IMR-90 (cell line): ENCODE measurements around the gene NFIA. TPM values are rescaled to one million over a fixed set of nuclear protein-coding genes. Genes with fewer than 3 reads are reported as not detected.

ENCODE experiments used
- ATAC-seq: fragments of 200-7000 bp; cut with Tn5 transposase; 2 replicates; pipeline ENCODE4 v1.9.1; 2020; ENCODE audit warnings: low read depth, mild to moderate bottlenecking, moderate library complexity
- BruUV-seq: library from RNA; stranded (reverse); fragments of 400-500 nt; replicated peaks from 2 replicates; lab custom pipeline; 2021; lab: Mats Ljungman, UMichigan
- CTCF ChIA-PET: fragments of 300-600 bp; formaldehyde crosslinking; extraction: SDS; loops from one replicate; lab custom pipeline; 2021; ENCODE audit warnings: antibody characterized with exemption; lab: Yijun Ruan, JAX
- POLR2A ChIA-PET: fragments of 300-600 bp; sonication (Branson Sonifier 250); formaldehyde crosslinking; loops from one replicate; lab custom pipeline; 2022; ENCODE audit warnings: antibody characterized with exemption; ENCODE audit not compliant: unreplicated experiment; lab: Charles Lee
- DNase-seq: peaks from one replicate; pipeline ENCODE4 v3.0.0; 2013
- H2AFZ ChIP-seq: replicated peaks from 2 replicates; pipeline ENCODE3; 2013; ENCODE audit warnings: low read length, mild to moderate bottlenecking; ENCODE audit not compliant: poor library complexity
- H2AK5ac ChIP-seq: 2 replicates; pipeline ENCODE4 v1.6.1; 2013; ENCODE audit warnings: low read depth, low read length, inconsistent platforms
- H2AK9ac ChIP-seq: replicated peaks from 2 replicates; pipeline ENCODE3; 2013; ENCODE audit warnings: mild to moderate bottlenecking, low read depth, low read length, moderate library complexity; ENCODE audit not compliant: poor library complexity
- H2BK120ac ChIP-seq: 2 replicates; pipeline ENCODE4 v1.6.1; 2013; ENCODE audit warnings: low read depth, low read length, inconsistent platforms
- H2BK15ac ChIP-seq: 3 replicates; pipeline ENCODE4 v1.6.1; 2013; ENCODE audit warnings: low read depth, low read length, inconsistent platforms
- H2BK20ac ChIP-seq: 2 replicates; pipeline ENCODE4 v1.6.1; 2013; ENCODE audit warnings: low read depth, mild to moderate bottlenecking, inconsistent platforms, low read length, moderate library complexity
- H2BK5ac ChIP-seq: 2 replicates; pipeline ENCODE4 v1.6.1; 2013; ENCODE audit warnings: mild to moderate bottlenecking, low read depth, low read length, inconsistent platforms; ENCODE audit not compliant: poor library complexity, severe bottlenecking
- H3K14ac ChIP-seq: replicated peaks from 2 replicates; pipeline ENCODE4 v1.6.1; 2013; ENCODE audit warnings: low read depth, low read length, inconsistent platforms
- H3K18ac ChIP-seq: 2 replicates; pipeline ENCODE4 v1.6.1; 2013; ENCODE audit warnings: low read depth, low read length, control low read depth
- H3K23ac ChIP-seq: 2 replicates; pipeline ENCODE4 v1.6.1; 2013; ENCODE audit warnings: low read depth, low read length, inconsistent platforms
- H3K27ac ChIP-seq: 2 replicates; pipeline ENCODE4 v1.5.1; 2013; ENCODE audit warnings: mild to moderate bottlenecking, control low read depth, low read length; ENCODE audit not compliant: insufficient read depth
- H3K27me3 ChIP-seq: 2 replicates; pipeline ENCODE4 v1.6.1; 2013; ENCODE audit warnings: low read length; ENCODE audit not compliant: control insufficient read depth, insufficient read depth
- H3K36me3 ChIP-seq: 2 replicates; pipeline ENCODE4 v1.6.1; 2013; ENCODE audit warnings: low read length, mixed read lengths; ENCODE audit not compliant: control insufficient read depth, insufficient read depth
- H3K4ac ChIP-seq: 2 replicates; pipeline ENCODE4 v1.6.1; 2013; ENCODE audit warnings: low read depth, low read length, inconsistent platforms
- H3K4me1 ChIP-seq: 2 replicates; pipeline ENCODE4 v1.6.1; 2013; ENCODE audit warnings: low read length, mixed read lengths; ENCODE audit not compliant: control insufficient read depth, insufficient read depth
- H3K4me2 ChIP-seq: 2 replicates; pipeline ENCODE4 v1.6.1; 2013; ENCODE audit warnings: low read depth, mild to moderate bottlenecking, control low read depth, low read length, moderate library complexity
- H3K4me3 ChIP-seq: 2 replicates; pipeline ENCODE4 v1.5.1; 2013; ENCODE audit warnings: low read depth, mild to moderate bottlenecking, control low read depth, low read length, moderate library complexity; ENCODE audit not compliant: insufficient read depth
- H3K56ac ChIP-seq: 2 replicates; pipeline ENCODE4 v1.6.1; 2013; ENCODE audit warnings: low read length, inconsistent platforms; ENCODE audit not compliant: insufficient read depth; ENCODE audit errors: extremely low read depth
- H3K79me1 ChIP-seq, 2 experiments: 2 replicates each; pipeline ENCODE4 v1.6.1; 2013; ENCODE audit warnings: low read length in 2 of 2, inconsistent platforms in 1 of 2, low read depth in 1 of 2
- H3K9ac ChIP-seq: 2 replicates; pipeline ENCODE4 v1.6.1; 2013; ENCODE audit warnings: low read depth, low read length, control low read depth
- H3K9me1 ChIP-seq: 2 replicates; pipeline ENCODE4 v1.6.1; 2013; ENCODE audit warnings: low read length, inconsistent platforms; ENCODE audit not compliant: insufficient read depth
- H3K9me3 ChIP-seq: 2 replicates; pipeline ENCODE4 v1.6.1; 2013; ENCODE audit warnings: low read length; ENCODE audit not compliant: control insufficient read depth, insufficient read depth
- H4K20me1 ChIP-seq: 2 replicates; pipeline ENCODE4 v1.6.1; 2013; ENCODE audit warnings: low read length, inconsistent platforms; ENCODE audit not compliant: insufficient read depth
- H4K5ac ChIP-seq: 2 replicates; pipeline ENCODE4 v1.6.1; 2013; ENCODE audit warnings: mild to moderate bottlenecking, low read depth, low read length, control low read depth
- H4K8ac ChIP-seq, 2 experiments: 2 replicates each; pipeline ENCODE4 v1.6.1; 2013; ENCODE audit warnings: low read depth in 2 of 2, low read length in 2 of 2, control low read depth in 1 of 2, inconsistent platforms in 1 of 2
- H4K91ac ChIP-seq: 2 replicates; pipeline ENCODE4 v1.6.1; 2013; ENCODE audit warnings: low read depth, low read length, inconsistent platforms; ENCODE audit not compliant: insufficient read depth
- CEBPB ChIP-seq: IDR thresholded peaks from 2 replicates; pipeline ENCODE4 v1.6.1; 2012; ENCODE audit warnings: low read depth, low read length, improper control_type of control experiment
- CTCF ChIP-seq: conservative IDR thresholded peaks from 2 replicates; pipeline ENCODE4 v1.5.1; 2012; ENCODE audit warnings: mild to moderate bottlenecking, low read depth, low read length, improper control_type of control experiment
- FOS ChIP-seq: fragments of 150-350 bp; IDR thresholded peaks from 2 replicates; pipeline ENCODE4 v1.6.1; 2016; ENCODE audit warnings: low read depth, low read length
- MXI1 ChIP-seq: IDR thresholded peaks from 2 replicates; pipeline ENCODE4 v1.6.1; 2012; ENCODE audit warnings: low read depth, mild to moderate bottlenecking, low read length, moderate library complexity, borderline replicate concordance
- POLR2A ChIP-seq: IDR thresholded peaks from 2 replicates; pipeline ENCODE4 v1.6.1; 2012; ENCODE audit warnings: mild to moderate bottlenecking, low read depth, low read length
- RAD21 ChIP-seq: IDR thresholded peaks from 2 replicates; pipeline ENCODE4 v1.6.1; 2012; ENCODE audit warnings: low read length, improper control_type of control experiment
- RFX5 ChIP-seq: IDR thresholded peaks from 2 replicates; pipeline ENCODE4 v1.8.0; 2012; ENCODE audit warnings: low read depth, mild to moderate bottlenecking, low read length, moderate library complexity
- SMC3 ChIP-seq: fragments of 150-350 bp; IDR thresholded peaks from 2 replicates; pipeline ENCODE4 v1.6.1; 2016; ENCODE audit warnings: low read depth, mild to moderate bottlenecking, antibody characterized with exemption, low read length, moderate library complexity
- USF2 ChIP-seq: fragments of 150-350 bp; IDR thresholded peaks from 2 replicates; pipeline ENCODE4 v1.6.1; 2017; ENCODE audit warnings: mild to moderate bottlenecking, antibody characterized with exemption, low read length, low read depth
- WGBS, 2 experiments: methylation state at CpG; one replicate each; pipeline versions ENCODE4 v1.1.5 to v1.1.7; 2013; ENCODE audit warnings: missing lambda C conversion rate in 2 of 2; ENCODE audit not compliant: insufficient read length in 1 of 2; ENCODE audit errors: extremely low coverage in 2 of 2; 5-methylcytosine and 5-hydroxymethylcytosine counted together
- dilution Hi-C: fragments of 300-500 bp; cut with HindIII; formaldehyde crosslinking; loops from one replicate; pipeline ENCODE4 v1.14.3; 2018; ENCODE audit warnings: low sequenced_read_pairs; ENCODE audit not compliant: unreplicated experiment
- in situ Hi-C: fragments of 300-500 bp; cut with MboI; formaldehyde crosslinking; loops from 3 replicates; pipeline ENCODE4 v1.14.3; 2019; ENCODE audit warnings: low sequenced_read_pairs, inconsistent platforms, mixed read lengths
- intact Hi-C: fragments of 100-400 bp; cut with micrococcal nuclease; formaldehyde crosslinking; loops from 2 replicates; pipeline ENCODE4 v1.10.0; 2022
- polyA plus RNA-seq, 3 experiments: library from polyadenylated mRNA; depleted of rRNA; stranded (reverse); fragments of >200 nt; gene quantifications; 2 replicates each; pipeline ENCODE4 v1.2.3, GENCODE V29; 2012; ENCODE audit warnings: low replicate concordance in 1 of 3
- total RNA-seq: library from RNA; depleted of rRNA; stranded (reverse); fragments of >200 nt; gene quantifications from 2 replicates; pipeline ENCODE4 v1.2.3, GENCODE V29; 2012

Gene NFIA
- total and polyA plus RNA-seq, 2 of the 4 experiments (the other 2 are of a cell fraction): 1.6 to 2.2 TPM

- H4K5ac ChIP-seq: no peak overlapping the region
- intact Hi-C loops: no loop called here
- WGBS, 2 experiments: no CpG with 5 or more reads among the region's 2 CpGs
- ATAC-seq: no peak
- no peak overlapping the region for H2AK9ac ChIP-seq
- no peak overlapping the region for H3K18ac ChIP-seq
- H4K20me1 ChIP-seq: no peaks in the 10 kb centered on the region
- dilution Hi-C loops: no loop called here
- H4K8ac ChIP-seq: no peak overlapping the region
- no peaks in the 10 kb centered on the region for H3K36me3 ChIP-seq
- no peaks in the 10 kb centered on the region for H3K79me1 ChIP-seq
- ChIA-PET POLR2A (no interaction called here), CTCF (no interaction called here)
- no peaks in the 10 kb centered on the region for H3K9me1 ChIP-seq
- no peak overlapping the region for H3K56ac ChIP-seq
- in situ Hi-C loops: no loop called here
- no peak overlapping the region for H2BK5ac ChIP-seq
- no peak overlapping the region for H2BK15ac ChIP-seq
- no peak overlapping the region for H3K4me2 ChIP-seq
- DNase-seq: no peak
- H3K9me3 ChIP-seq: no peaks in the 10 kb centered on the region
- H3K4me3 ChIP-seq: no peak overlapping the region
- no peak overlapping the region for H2AK5ac ChIP-seq
- no peak overlapping the region for H2BK120ac ChIP-seq
- no peaks in the 10 kb centered on the region; the same call in 1 of the 2 replicates for H3K27me3 ChIP-seq
- BruUV-seq: no TSS peak
- H2AFZ ChIP-seq: no peak overlapping the region
- no peak overlapping the region for H3K4ac ChIP-seq
- H4K91ac ChIP-seq: no peak overlapping the region
- H3K4me1 ChIP-seq: no peaks in the 10 kb centered on the region
- no peak overlapping the region for H3K27ac ChIP-seq
- H3K23ac ChIP-seq: no peak overlapping the region
- no peak for TF ChIP-seq FOS
- TF ChIP-seq CTCF: no peak
- TF ChIP-seq RFX5: no peak
- TF ChIP-seq POLR2A: no peak
- no peak for TF ChIP-seq RAD21
- no peak for TF ChIP-seq MXI1
- no peak for TF ChIP-seq USF2
- TF ChIP-seq CEBPB: no peak
- TF ChIP-seq SMC3: no peak
- H2BK20ac ChIP-seq: no peak overlapping the region
- no peak overlapping the region for H3K9ac ChIP-seq
- no peak overlapping the region for H3K14ac ChIP-seq
These were observed 280.0 kb downstream of the NFIA start for GRCh38 chr1:61362351-61362750.
